D721Med (cell line): ENCODE data around the gene PARD6G.

Experiments
- DNase-seq: peaks from one replicate; pipeline ENCODE4 v3.0.0; 2011; ENCODE audit warnings: low spot score; ENCODE audit not compliant: insufficient read length
- FAIRE-seq: peaks from 2 replicates; lab custom pipeline; 2011; peaks lifted over from hg19 to GRCh38; lab: Jason Lieb, UNC
- CTCF ChIP-seq: IDR thresholded peaks from 2 replicates; pipeline ENCODE4 v1.5.1; 2012; ENCODE audit warnings: mild to moderate bottlenecking, control low read depth; ENCODE audit not compliant: insufficient read depth; ENCODE audit errors: missing control alignments

PARD6G gene

GRCh38 chr18:80232030-80232429, 15.3 kb downstream of the PARD6G start:
- no peak for TF ChIP-seq CTCF
- FAIRE-seq (no peak), DNase-seq (no peak)

GRCh38 chr18:80231616-80232015, 15.7 kb downstream of the PARD6G start:
- no peak for TF ChIP-seq CTCF
- DNase-seq (peak; percentile 24), FAIRE-seq (no peak)

GRCh38 chr18:80231151-80231550, 16.2 kb downstream of the PARD6G start:
- no peak for TF ChIP-seq CTCF
- FAIRE-seq (no peak), DNase-seq (no peak)

GRCh38 chr18:80229766-80230745, 17.3 kb downstream of the PARD6G start:
- no peak for TF ChIP-seq CTCF
- FAIRE-seq (no peak), DNase-seq (no peak)

GRCh38 chr18:80229363-80229762, 18.0 kb downstream of the PARD6G start:
- no peak for FAIRE-seq
- no peak for DNase-seq
- no peak for TF ChIP-seq CTCF

- no peak for FAIRE-seq
- no peak for DNase-seq
- TF ChIP-seq CTCF = no peak
These were observed 19.1 kb downstream of the PARD6G start for GRCh38 chr18:80228051-80228848.
